Effector memory CD4-positive, alpha-beta T cell (primary cell): Measurements from ENCODE around the gene MRPL55.

Source experiments
- DNase-seq, 3 donors: peaks; one replicate each; pipeline ENCODE4 v3.0.0-alpha.2; 2020
- H3K27ac ChIP-seq: 2 replicates; pipeline ENCODE4 v1.7.0; 2013; ENCODE audit warnings: mild to moderate bottlenecking, low read length, moderate library complexity; ENCODE audit not compliant: insufficient read depth, poor library complexity, severe bottlenecking
- H3K27me3 ChIP-seq: replicated peaks from 2 replicates; pipeline ENCODE4 v1.7.0; 2013; ENCODE audit warnings: mild to moderate bottlenecking, low read length; ENCODE audit not compliant: insufficient read depth, control insufficient read depth, poor library complexity, severe bottlenecking
- H3K36me3 ChIP-seq: 2 replicates; pipeline ENCODE4 v1.7.0; 2013; ENCODE audit warnings: mild to moderate bottlenecking, low read length, moderate library complexity; ENCODE audit not compliant: control insufficient read depth, insufficient read depth
- H3K4me1 ChIP-seq: 2 replicates; pipeline ENCODE4 v1.7.0; 2013; ENCODE audit warnings: low read length, mild to moderate bottlenecking; ENCODE audit not compliant: control insufficient read depth, insufficient read depth, poor library complexity, severe bottlenecking
- H3K4me3 ChIP-seq: 2 replicates; pipeline ENCODE4 v1.7.0; 2013; ENCODE audit warnings: low read length, low read depth, mild to moderate bottlenecking; ENCODE audit not compliant: insufficient read depth, poor library complexity, severe bottlenecking
- H3K9me3 ChIP-seq: 2 replicates; pipeline ENCODE4 v1.7.0; 2013; ENCODE audit warnings: mild to moderate bottlenecking, low read length, moderate library complexity; ENCODE audit not compliant: control insufficient read depth

MRPL55 gene

DNA sequence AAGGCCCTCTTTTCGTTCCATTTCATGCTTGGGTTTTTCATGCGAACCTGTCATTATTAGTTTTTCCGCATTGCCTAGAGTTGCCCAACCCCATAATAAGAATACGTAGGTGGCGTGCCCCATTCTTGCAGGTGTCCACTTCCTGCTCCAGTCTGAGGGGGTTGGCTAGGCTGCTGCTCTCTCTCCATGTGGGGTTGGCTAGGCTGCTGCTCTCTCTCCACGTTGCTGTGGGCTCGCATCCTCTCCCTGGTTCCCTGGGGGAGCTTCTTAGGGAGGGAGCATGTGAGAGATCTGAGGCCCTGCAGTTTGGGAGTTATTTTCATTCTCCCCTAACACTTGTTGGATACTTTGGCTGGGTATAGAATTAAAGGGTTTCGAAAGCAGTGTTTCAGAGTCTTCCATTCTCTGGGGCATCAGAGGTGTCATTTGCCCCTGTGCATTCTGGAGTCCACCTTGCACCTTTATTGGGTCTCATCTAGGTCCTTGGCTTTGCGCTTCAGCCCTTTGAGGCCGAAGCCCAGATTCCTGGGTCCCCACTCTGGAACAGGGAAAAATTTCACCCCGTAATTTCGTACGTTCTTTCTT is 14.6 kb downstream of the MRPL55 start:
- Histone ChIP-seq H3K9me3 (peaks cover 4% of the 10 kb centered on the region), H3K4me1 (peaks cover 25% of the 10 kb centered on the region), H3K4me3 (no peak overlapping the region), H3K27me3 (no peaks in the 10 kb centered on the region), H3K27ac (no peak overlapping the region), H3K36me3 (peaks cover 40% of the 10 kb centered on the region)
- no peak for DNase-seq

DNA sequence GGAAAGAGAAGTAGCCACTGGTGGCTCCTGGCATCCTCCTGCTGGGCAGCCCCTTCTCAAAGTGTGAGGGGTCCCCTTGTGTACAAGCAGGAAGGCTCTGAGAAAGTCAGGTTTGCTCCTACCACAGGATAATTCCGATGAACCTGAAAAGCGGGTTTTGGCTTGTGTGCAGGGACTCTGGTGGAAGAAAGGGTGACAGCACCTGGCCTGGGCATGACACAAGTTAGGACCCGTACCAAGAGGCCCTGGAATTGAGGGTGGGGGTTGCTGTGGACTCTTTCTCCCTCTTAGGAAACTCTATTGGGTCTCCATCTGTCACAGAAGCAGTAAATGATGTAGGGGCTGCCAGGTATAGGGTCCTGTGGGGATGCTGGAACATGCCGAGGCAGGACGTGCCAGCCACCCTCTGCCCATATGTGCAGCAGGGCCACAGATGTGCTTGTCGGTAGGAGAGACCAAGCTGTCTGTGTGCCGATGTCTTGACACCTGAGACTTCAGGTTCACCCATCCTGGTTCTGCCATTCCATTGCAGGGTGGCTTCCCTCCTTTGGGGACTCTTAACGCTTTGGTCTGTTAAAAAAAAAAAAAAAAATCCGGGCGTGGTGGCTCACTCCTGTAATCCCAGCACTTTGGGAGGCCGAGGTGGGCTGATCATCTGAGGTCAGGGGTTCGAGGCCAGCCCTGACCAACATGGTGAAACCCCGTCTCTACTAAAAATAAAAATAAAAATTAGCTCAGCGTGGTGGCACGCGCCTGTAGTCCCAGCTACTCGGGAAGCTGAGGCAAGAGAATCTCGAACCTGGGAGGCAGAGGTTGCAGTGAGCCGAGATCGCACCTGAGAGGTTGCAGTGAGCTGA is 15.8 kb downstream of the MRPL55 start:
- Histone ChIP-seq H3K27me3 (no peaks in the 10 kb centered on the region), H3K4me1 (peaks cover 38% of the 10 kb centered on the region), H3K4me3 (no peak overlapping the region), H3K9me3 (peaks cover 4% of the 10 kb centered on the region), H3K36me3 (peaks cover 28% of the 10 kb centered on the region), H3K27ac (no peak overlapping the region)
- no peak for DNase-seq

DNA sequence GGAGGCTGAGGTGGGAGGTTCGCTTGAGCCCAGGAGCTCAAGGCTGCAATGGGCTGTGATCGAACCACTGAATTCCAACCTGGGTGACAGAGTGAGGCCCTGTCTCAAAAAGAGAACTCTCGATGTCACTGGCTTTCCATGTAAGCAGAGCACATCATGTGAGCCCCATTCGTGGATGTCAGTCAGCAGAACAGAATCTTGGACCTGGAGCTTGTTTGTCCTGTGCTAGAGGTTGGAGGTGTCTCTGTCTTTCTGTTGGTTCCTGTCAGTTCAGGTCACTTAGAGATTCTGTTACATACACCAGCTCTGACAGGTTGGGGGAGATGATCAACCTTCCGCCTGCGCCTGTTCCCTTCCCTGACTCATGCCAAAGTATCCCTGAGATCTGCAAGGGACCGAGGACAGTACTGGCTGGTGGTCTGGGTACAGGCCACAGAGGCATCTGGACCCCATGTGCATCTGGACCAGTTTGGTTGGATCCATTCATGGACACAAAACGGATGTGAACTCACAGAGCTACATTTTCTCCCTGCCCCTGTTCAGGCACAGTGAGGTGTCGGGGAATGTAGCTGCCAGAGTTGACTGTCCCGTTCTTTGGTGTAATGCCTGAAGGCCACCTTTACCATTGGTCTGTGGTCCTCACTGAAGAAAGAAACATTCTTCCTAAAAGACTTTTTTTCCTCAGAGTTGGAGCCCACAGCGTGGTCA is 16.6 kb downstream of the MRPL55 start:
- no peak for DNase-seq
- peaks cover 21% of the 10 kb centered on the region for H3K36me3 ChIP-seq
- peaks cover 45% of the 10 kb centered on the region for H3K4me1 ChIP-seq
- no peak overlapping the region for H3K4me3 ChIP-seq
- H3K27me3 ChIP-seq: no peaks in the 10 kb centered on the region
- H3K9me3 ChIP-seq: peaks cover 4% of the 10 kb centered on the region
- no peak overlapping the region for H3K27ac ChIP-seq

DNA sequence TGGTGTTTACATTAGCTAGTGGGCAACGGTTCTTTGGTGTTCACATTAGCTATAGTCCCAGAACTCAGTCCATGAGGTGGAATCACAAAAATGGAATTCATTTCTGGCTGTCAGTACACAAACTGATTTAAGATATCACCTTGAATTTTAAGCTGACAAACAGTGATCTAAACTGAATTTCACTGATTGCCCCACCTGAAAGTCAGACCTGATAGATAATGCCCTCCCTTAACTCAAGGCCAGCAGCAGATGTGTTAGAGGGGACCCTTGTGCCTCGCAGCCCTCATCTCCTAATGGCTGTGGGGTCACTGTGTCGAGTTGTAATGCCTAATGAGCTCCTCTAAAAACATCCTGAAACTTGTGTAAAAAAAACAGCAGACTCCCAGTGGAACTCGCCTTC is 18.0 kb downstream of the MRPL55 start:
- Histone ChIP-seq H3K36me3 (peaks cover 9% of the 10 kb centered on the region), H3K4me1 (peaks cover 59% of the 10 kb centered on the region), H3K9me3 (peaks cover 4% of the 10 kb centered on the region), H3K4me3 (no peak overlapping the region), H3K27ac (peak overlapping the region; percentile 35), H3K27me3 (no peaks in the 10 kb centered on the region)
- no peak for DNase-seq

DNA sequence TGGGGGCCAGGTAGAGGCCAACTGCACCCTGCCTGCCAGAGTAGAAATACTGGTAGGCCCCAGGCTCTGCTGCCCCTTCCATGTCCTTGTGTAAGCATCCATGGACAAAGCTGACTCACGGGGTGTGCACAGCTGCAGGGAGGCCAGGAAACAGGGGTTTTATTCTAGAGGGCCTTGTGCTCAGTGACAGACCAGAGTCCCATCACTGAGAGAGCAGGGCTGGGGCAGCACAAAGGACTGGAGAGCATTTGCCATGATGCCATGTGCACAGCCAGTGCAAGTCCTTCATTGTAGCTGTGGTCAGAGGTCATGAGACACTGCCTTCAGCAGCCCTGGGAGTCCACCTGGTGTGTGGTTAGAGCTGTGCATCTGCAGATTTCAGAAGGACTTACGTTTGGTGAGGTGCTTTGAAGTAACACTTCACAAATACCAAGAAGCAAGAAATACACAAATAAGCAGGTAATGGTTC is 18.5 kb downstream of the MRPL55 start:
- DNase-seq: no peak
- Histone ChIP-seq H3K36me3 (peaks cover 9% of the 10 kb centered on the region), H3K4me3 (no peak overlapping the region)

DNA sequence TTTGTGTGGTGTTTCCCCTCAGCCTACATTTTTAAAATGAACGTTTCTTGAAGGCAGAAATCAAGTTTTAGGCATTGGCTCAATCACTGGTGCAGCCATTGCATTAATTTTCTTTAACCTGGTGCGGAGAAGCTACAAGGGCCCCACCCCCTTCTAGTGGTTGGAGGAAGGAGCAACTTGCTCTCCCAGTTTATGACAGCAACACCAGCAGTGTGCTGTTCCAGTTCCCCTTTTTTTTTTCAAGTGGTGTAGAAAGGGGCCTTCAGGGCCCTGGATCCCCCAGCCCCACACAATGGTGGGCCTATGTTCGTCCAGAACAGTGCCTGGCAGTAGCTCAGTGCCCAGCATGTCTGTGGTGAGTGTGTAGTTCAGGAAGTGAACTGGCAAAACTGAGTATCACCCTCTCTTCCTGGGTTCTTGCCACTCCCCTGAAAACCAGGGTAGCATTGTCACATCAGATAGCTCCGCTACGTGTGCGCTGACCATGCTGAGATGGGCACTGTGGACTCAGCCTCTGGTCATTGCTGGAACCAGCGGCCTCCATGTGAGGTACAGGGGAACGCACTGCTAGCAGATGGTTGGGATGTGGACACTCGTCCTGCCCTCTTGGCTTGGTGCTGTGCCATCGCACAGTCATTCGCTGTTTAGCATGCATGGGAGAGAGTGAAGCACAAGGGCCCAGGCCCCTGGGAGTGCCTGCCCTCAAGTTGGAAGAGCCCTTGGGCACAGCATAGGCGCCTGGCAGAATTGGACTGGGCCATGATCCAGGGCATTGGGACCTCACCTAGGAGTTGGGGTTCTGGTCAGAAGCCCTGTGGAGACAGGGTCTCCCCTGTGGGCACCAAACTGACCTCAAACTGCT is 19.3 kb downstream of the MRPL55 start:
- Histone ChIP-seq H3K27ac (peak overlapping the region; percentile 53), H3K4me1 (peaks cover 72% of the 10 kb centered on the region), H3K4me3 (no peak overlapping the region), H3K36me3 (peaks cover 9% of the 10 kb centered on the region), H3K27me3 (no peaks in the 10 kb centered on the region), H3K9me3 (peaks cover 4% of the 10 kb centered on the region)
- DNase-seq: no peak

More for the DNA sequence above, 18.5 kb downstream of the MRPL55 start:
- Histone ChIP-seq H3K4me1 (peaks cover 63% of the 10 kb centered on the region), H3K9me3 (peaks cover 4% of the 10 kb centered on the region), H3K27me3 (no peaks in the 10 kb centered on the region), H3K27ac (no peak overlapping the region)

DNA sequence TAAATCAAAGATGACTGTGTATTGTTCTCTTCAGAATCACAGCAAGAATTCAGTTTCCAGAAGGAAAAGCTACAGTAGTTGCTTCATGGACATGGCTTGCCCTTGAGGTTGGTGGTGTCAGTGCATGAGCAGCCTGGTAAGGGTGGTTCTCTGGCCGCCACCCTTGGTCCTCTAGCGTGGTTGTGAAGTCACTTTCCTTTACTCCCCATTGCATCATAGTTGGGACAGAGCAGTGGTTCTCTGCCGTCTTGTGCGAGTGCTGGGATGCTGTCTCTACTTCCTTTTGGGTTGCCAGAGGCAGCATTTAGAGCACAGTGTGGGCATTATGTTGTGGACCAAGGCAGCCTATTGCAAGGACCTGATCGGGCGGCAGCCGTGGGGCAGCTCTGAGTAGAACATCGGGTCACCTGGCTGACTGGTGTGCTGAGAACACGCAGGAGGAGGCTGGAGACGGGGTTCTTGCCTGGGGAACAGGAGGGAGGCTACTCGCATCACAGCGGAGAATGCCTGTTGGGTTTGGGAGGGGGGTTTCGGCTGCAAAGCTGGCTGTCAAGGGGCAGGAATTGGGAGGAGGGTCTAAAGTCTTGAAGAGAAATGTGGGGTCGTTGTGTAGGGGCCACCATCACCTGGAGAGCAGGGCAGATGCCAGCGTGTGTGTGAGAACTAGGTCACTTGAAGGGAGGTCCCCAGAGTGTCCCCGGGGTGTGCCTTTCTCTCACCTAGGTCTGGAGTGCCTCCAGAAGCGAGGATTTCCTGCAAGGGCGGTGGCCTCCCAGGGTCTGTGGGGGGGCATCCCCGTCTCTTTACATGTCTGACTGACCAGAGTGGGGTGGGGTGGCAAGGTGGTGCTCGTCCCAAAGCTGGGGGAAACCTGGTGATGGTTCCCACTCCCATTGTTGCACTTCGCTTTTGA is 20.3 kb downstream of the MRPL55 start:
- no peaks in the 10 kb centered on the region for H3K27me3 ChIP-seq
- no peak for DNase-seq
- H3K4me1 ChIP-seq: peaks cover 81% of the 10 kb centered on the region
- H3K27ac ChIP-seq: peak overlapping the region; percentile 53
- H3K9me3 ChIP-seq: no peaks in the 10 kb centered on the region
- peaks cover 5% of the 10 kb centered on the region for H3K36me3 ChIP-seq
- H3K4me3 ChIP-seq: no peak overlapping the region

DNA sequence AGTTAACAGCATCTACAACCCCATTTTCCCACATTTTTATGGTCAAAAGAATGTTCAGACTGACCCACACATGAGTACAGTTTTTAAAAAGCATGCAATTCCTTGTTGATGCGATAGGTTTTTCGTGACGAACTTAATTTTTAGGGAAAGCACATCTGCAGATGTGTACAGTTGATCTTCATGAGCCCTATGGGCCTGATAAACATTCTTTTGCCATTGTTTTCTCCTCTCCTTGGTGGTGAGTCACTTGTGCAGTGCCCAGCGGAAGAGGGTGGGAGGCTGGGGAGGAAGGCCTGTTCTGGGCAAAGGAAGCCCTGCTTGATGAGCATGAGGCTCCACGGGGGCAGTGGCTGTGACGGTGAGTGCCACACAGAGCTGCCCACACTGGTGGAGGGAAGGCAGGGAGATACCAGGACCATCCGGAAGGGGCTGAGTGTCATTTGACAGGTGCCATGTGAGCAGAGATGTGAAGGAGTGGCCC is 21.3 kb downstream of the MRPL55 start:
- peak overlapping the region; percentile 1 for H3K4me3 ChIP-seq

More for the DNA sequence above, 21.3 kb downstream of the MRPL55 start:
- Histone ChIP-seq H3K36me3 (peaks cover 5% of the 10 kb centered on the region), H3K27ac (peak overlapping the region; percentile 53), H3K9me3 (no peaks in the 10 kb centered on the region), H3K4me1 (peaks cover 86% of the 10 kb centered on the region), H3K27me3 (no peaks in the 10 kb centered on the region)
- peak in 1 of 3 donors; percentile 23 for DNase-seq
